ENCODE measurements around the gene ABCA5. TPM values are rescaled to one million over a fixed set of nuclear protein-coding genes. Genes with fewer than 3 reads are reported as not detected.

Gene ABCA5
- total and polyA plus RNA-seq, 9 of the 15 experiments (the other 6 are each of a cell fraction or from before 2014, with no cell fraction given), result 0.74 to 2.3 (median 1.4) TPM

GRCh38 chr17:69268543-69269014, 58.4 kb downstream of the ABCA5 start:
- WGBS (ENCODE audit: insufficient coverage, low coverage, missing lambda C conversion rate), result 4% methylated on average over 5 of the region's 5 CpGs
- H3K4me1 ChIP-seq (replicated peaks in 1 of 2; ENCODE audit: control insufficient read depth in 2 of 2, insufficient read depth in 2 of 2, low read length in 2 of 2), result no peaks in the 10 kb centered on the region
- ChIA-PET CTCF (ENCODE audit: low intra/inter-chr PET ratio) (no interaction called here), POLR2A (no interaction called here)
- intact Hi-C loops (cut with micrococcal nuclease) (no loop called here), in situ Hi-C loops (cut with MboI) (no loop called here)
- no peak overlapping the region for H2AFZ ChIP-seq (ENCODE audit: low read depth, low read length)
- H3K9me3 ChIP-seq (replicated peaks; ENCODE audit: control insufficient read depth, insufficient read depth, low read depth, low read length), result no peaks in the 10 kb centered on the region
- no peaks in the 10 kb centered on the region for H4K20me1 ChIP-seq (replicated peaks; ENCODE audit: control insufficient read depth, insufficient read depth, low read length)
- no peaks in the 10 kb centered on the region for H3K79me2 ChIP-seq (ENCODE audit: control insufficient read depth, insufficient read depth, low read length)
- H3K4me2 ChIP-seq (ENCODE audit: insufficient read depth, low read length), result no peak overlapping the region
- no peaks in the 10 kb centered on the region for H3K27me3 ChIP-seq (ENCODE audit: control insufficient read depth in 2 of 2, insufficient read depth in 2 of 2, low read length in 2 of 2)
- no peak for DNase-seq (ENCODE audit: extremely low read depth in 1 of 4, low spot score in 3 of 4)
- no peak overlapping the region for H3K9ac ChIP-seq (ENCODE audit: insufficient read depth in 1 of 2, low read depth in 2 of 2, low read length in 2 of 2)
- no peak for FAIRE-seq
- H3K36me3 ChIP-seq (ENCODE audit: control insufficient read depth, insufficient read depth, low read length), result no peaks in the 10 kb centered on the region
- no peak overlapping the region for H3K27ac ChIP-seq (ENCODE audit: extremely low read depth, low read depth, low read length)
- ATAC-seq, result no peak
- BruUV-seq (replicated peaks), result no TSS peak
- H3K4me3 ChIP-seq, result no peak overlapping the region
- H3K9me1 ChIP-seq (ENCODE audit: control insufficient read depth, insufficient read depth, low read length), result no peaks in the 10 kb centered on the region
- TF ChIP-seq AFF1 (IDR thresholded peaks at IDR 0.05; ENCODE audit: low read depth in 1 of 2, partially characterized antibody in 2 of 2) (no peak), RB1 (IDR thresholded peaks at IDR 0.05; ENCODE audit: low read depth) (no peak), MTF1 (CRISPR knock-in tag; IDR thresholded peaks at IDR 0.05; ENCODE audit: borderline replicate concordance) (no peak), HOMEZ (CRISPR knock-in tag; IDR thresholded peaks at IDR 0.05) (no peak), PML (IDR thresholded peaks at IDR 0.05; ENCODE audit: low read length) (no peak), MTA1 (IDR thresholded peaks at IDR 0.05; ENCODE audit: borderline replicate concordance) (no peak), BHLHE40 (IDR thresholded peaks at IDR 0.05; ENCODE audit: low read length) (no peak), HDAC8 (tag; IDR thresholded peaks at IDR 0.05) (no peak), NRF1 (conservative IDR thresholded peaks at IDR 0.05 in 1 of 2, IDR thresholded peaks at IDR 0.05 in 1 of 2) (no peak), ERF (CRISPR knock-in tag; IDR thresholded peaks at IDR 0.05) (no peak), ADNP (tag; IDR thresholded peaks at IDR 0.05) (no peak), COPS2 (conservative IDR thresholded peaks at IDR 0.05) (no peak)
- TF ChIP-seq, protein P1, sequence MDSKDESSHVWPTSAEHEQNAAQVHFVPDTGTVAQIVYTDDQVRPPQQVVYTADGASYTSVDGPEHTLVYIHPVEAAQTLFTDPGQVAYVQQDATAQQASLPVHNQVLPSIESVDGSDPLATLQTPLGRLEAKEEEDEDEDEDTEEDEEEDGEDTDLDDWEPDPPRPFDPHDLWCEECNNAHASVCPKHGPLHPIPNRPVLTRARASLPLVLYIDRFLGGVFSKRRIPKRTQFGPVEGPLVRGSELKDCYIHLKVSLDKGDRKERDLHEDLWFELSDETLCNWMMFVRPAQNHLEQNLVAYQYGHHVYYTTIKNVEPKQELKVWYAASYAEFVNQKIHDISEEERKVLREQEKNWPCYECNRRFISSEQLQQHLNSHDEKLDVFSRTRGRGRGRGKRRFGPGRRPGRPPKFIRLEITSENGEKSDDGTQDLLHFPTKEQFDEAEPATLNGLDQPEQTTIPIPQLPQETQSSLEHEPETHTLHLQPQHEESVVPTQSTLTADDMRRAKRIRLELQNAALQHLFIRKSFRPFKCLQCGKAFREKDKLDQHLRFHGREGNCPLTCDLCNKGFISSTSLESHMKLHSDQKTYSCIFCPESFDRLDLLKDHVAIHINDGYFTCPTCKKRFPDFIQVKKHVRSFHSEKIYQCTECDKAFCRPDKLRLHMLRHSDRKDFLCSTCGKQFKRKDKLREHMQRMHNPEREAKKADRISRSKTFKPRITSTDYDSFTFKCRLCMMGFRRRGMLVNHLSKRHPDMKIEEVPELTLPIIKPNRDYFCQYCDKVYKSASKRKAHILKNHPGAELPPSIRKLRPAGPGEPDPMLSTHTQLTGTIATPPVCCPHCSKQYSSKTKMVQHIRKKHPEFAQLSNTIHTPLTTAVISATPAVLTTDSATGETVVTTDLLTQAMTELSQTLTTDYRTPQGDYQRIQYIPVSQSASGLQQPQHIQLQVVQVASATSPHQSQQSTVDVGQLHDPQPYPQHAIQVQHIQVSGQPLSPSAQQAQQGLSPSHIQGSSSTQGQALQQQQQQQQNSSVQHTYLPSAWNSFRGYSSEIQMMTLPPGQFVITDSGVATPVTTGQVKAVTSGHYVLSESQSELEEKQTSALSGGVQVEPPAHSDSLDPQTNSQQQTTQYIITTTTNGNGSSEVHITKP (IDR thresholded peaks at IDR 0.05; ENCODE audit: partially characterized antibody), result no peak
